Stomach smooth muscle (tissue), 2 donors: ENCODE results near the gene GNAZ.

Experiments
- H3K27ac ChIP-seq: one replicate; pipeline ENCODE4 v1.7.0; 2013; ENCODE audit warnings: mild to moderate bottlenecking, low read length, inconsistent platforms
- H3K27me3 ChIP-seq, 2 donors: one replicate each; pipeline ENCODE4 v1.7.0; 2013; ENCODE audit warnings: low read length in 2 of 2; ENCODE audit not compliant: insufficient read depth in 2 of 2, control insufficient read depth in 1 of 2
- H3K36me3 ChIP-seq, 2 donors: one replicate each; pipeline ENCODE4 v1.7.0; 2013; ENCODE audit warnings: low read length in 2 of 2; ENCODE audit not compliant: control insufficient read depth in 2 of 2, insufficient read depth in 2 of 2
- H3K4me1 ChIP-seq: one replicate; pipeline ENCODE4 v1.7.0; 2013; ENCODE audit warnings: low read length; ENCODE audit not compliant: control insufficient read depth, insufficient read depth
- H3K4me3 ChIP-seq, 2 donors: one replicate each; pipeline ENCODE4 v1.7.0; 2013; ENCODE audit warnings: low read length in 2 of 2
- H3K9ac ChIP-seq, 2 donors: one replicate each; pipeline ENCODE4 v1.7.0; 2013; ENCODE audit warnings: low read length in 2 of 2, mild to moderate bottlenecking in 1 of 2
- H3K9me3 ChIP-seq, 2 donors: one replicate each; pipeline ENCODE4 v1.7.0; 2013; ENCODE audit warnings: low read length in 2 of 2; ENCODE audit not compliant: control insufficient read depth in 2 of 2
- donor health status: healthy.
- donor health status: Pancreatic carcinoma.

The GNAZ gene

DNA sequence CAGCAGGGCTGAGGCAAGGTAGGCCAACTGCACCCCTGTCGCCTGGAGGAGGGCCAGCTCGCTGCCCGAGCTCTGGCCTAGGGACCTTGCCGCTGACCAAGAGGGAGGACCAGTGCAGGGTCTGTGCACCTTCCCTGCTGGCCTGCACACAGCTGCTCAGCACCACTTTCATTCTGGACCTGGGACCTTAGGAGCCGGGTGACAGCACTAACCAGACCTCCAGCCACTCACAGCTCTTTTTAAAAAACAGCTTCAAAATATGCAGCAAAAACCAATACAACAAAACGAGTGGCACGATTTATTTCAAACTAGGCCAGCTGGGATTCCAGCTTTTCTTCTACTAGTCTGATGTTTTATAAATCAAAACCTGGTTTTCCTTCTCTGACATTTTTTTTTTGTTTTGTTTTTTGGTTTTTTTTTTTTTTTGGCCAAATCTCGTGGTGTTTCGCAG is 53.5 kb downstream of the GNAZ start:
- Histone ChIP-seq H3K9ac (no peak overlapping the region), H3K9me3 (no peaks in the 10 kb centered on the region), H3K4me1 (peaks cover 8% of the 10 kb centered on the region), H3K36me3 (peaks cover 5 to 6% of the 10 kb centered on the region in 2 donors), H3K4me3 (no peak overlapping the region), H3K27me3 (no peaks in the 10 kb centered on the region), H3K27ac (no peak overlapping the region)

- no peak overlapping the region for H3K9ac ChIP-seq
- no peaks in the 10 kb centered on the region for H3K27me3 ChIP-seq
- no peaks in the 10 kb centered on the region for H3K9me3 ChIP-seq
- peaks cover 10% of the 10 kb centered on the region for H3K4me1 ChIP-seq
- H3K27ac ChIP-seq = no peak overlapping the region
- no peak overlapping the region for H3K4me3 ChIP-seq
- peaks cover 5 to 6% of the 10 kb centered on the region in 2 donors for H3K36me3 ChIP-seq
Measured at GRCh38 chr22:23124611-23125511, 54.5 kb downstream of the GNAZ start.

- no peaks in the 10 kb centered on the region for H3K27me3 ChIP-seq
- no peak overlapping the region for H3K4me3 ChIP-seq
- no peak overlapping the region for H3K9ac ChIP-seq
- H3K27ac ChIP-seq = no peak overlapping the region
- H3K36me3 ChIP-seq = peaks cover 5 to 6% of the 10 kb centered on the region in 2 donors
- H3K4me1 ChIP-seq = peaks cover 10% of the 10 kb centered on the region
- no peaks in the 10 kb centered on the region for H3K9me3 ChIP-seq
Measured at GRCh38 chr22:23125512-23126103, 55.3 kb downstream of the GNAZ start.

- no peak overlapping the region for H3K4me3 ChIP-seq
- peaks cover 10% of the 10 kb centered on the region for H3K4me1 ChIP-seq
- no peaks in the 10 kb centered on the region for H3K27me3 ChIP-seq
- H3K36me3 ChIP-seq = peaks cover 5 to 6% of the 10 kb centered on the region in 2 donors
- H3K27ac ChIP-seq = no peak overlapping the region
- no peaks in the 10 kb centered on the region for H3K9me3 ChIP-seq
- no peak overlapping the region for H3K9ac ChIP-seq
Measured at GRCh38 chr22:23126165-23127054, 56.1 kb downstream of the GNAZ start.

- H3K9ac ChIP-seq = no peak overlapping the region
Measured at GRCh38 chr22:23127055-23127756, 56.9 kb downstream of the GNAZ start.

DNA sequence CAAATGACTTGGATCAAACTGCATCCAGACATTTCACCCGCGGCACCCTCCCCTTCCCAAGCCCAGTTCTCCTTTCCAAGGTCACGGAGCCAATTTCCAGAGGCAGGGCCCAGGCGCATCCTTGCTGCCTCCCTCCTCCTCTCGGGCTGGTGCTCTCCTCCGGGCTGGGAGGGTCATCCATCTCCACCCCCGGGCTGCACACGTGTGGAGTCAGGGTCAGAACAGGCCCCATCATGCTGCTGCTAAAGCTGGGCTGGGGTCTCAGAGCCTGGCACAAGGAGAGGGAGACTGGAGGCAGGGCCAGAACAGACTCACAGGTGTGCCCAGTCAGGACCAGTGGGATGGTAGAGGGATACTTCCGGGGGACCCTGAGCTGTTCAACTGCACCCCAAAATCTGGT is 57.5 kb downstream of the GNAZ start:
- Histone ChIP-seq H3K9ac (no peak overlapping the region), H3K4me3 (no peak overlapping the region), H3K9me3 (no peaks in the 10 kb centered on the region), H3K36me3 (peaks cover 5 to 6% of the 10 kb centered on the region in 2 donors), H3K27me3 (no peaks in the 10 kb centered on the region), H3K27ac (no peak overlapping the region), H3K4me1 (peaks cover 10% of the 10 kb centered on the region)

More at GRCh38 chr22:23127055-23127756, 56.9 kb downstream of the GNAZ start:
- H3K9me3 ChIP-seq = no peaks in the 10 kb centered on the region
- no peaks in the 10 kb centered on the region for H3K27me3 ChIP-seq
- H3K4me1 ChIP-seq = peaks cover 10% of the 10 kb centered on the region
- no peak overlapping the region for H3K4me3 ChIP-seq
- peaks cover 5 to 6% of the 10 kb centered on the region in 2 donors for H3K36me3 ChIP-seq
- no peak overlapping the region for H3K27ac ChIP-seq

GRCh38 chr22:23128269-23129108 is 58.2 kb downstream of the GNAZ start:
- no peak overlapping the region for H3K4me3 ChIP-seq
- peaks cover 10% of the 10 kb centered on the region for H3K4me1 ChIP-seq
- H3K9me3 ChIP-seq = no peaks in the 10 kb centered on the region
- no peaks in the 10 kb centered on the region for H3K27me3 ChIP-seq
- H3K36me3 ChIP-seq = peaks cover 3% of the 10 kb centered on the region in 2 donors
- H3K27ac ChIP-seq = no peak overlapping the region
- peak overlapping the region in 1 of 2 donors; percentile 51 for H3K9ac ChIP-seq

- Histone ChIP-seq H3K9ac (no peak overlapping the region), H3K4me1 (peaks cover 10% of the 10 kb centered on the region), H3K27me3 (no peaks in the 10 kb centered on the region), H3K4me3 (no peak overlapping the region), H3K27ac (no peak overlapping the region), H3K36me3 (no peaks in the 10 kb centered on the region), H3K9me3 (no peaks in the 10 kb centered on the region)
Measured at GRCh38 chr22:23129149-23129548, 58.8 kb downstream of the GNAZ start.

GRCh38 chr22:23130697-23131096 is 60.4 kb downstream of the GNAZ start:
- Histone ChIP-seq H3K27me3 (no peaks in the 10 kb centered on the region), H3K9ac (no peak overlapping the region), H3K36me3 (no peaks in the 10 kb centered on the region), H3K4me3 (no peak overlapping the region), H3K4me1 (peaks cover 10% of the 10 kb centered on the region), H3K27ac (no peak overlapping the region), H3K9me3 (no peaks in the 10 kb centered on the region)
